HG02642 (cell line): ENCODE measurements around the gene RPL41.

ENCODE experiments used
- ATAC-seq: cut with Tn5 transposase; IDR thresholded peaks from one replicate; pipeline ENCODE4 v1.9.1; 2021; ENCODE audit warnings: mild to moderate bottlenecking; ENCODE audit not compliant: unreplicated experiment, poor library complexity

RPL41 gene

DNA sequence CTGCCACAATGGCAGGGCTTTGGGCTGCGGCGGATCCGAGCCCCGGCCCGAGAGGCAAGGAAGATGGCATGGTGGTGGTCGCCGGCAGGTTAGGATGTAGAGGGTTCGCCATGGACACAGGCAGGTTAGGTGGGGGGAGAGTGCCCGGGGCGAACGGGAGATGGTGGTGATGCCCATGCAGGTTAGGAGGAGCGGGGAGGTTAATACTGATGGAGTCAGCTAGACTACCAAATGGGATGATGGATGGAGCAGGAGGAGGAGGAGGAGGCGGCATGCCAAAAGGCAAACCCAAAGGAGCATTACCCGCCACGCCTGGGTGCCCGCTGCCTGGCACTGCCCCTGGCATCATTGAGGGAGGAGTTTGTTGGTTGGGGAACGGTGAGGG, 47.9 kb downstream of the RPL41 start:
- ATAC-seq: no peak

DNA sequence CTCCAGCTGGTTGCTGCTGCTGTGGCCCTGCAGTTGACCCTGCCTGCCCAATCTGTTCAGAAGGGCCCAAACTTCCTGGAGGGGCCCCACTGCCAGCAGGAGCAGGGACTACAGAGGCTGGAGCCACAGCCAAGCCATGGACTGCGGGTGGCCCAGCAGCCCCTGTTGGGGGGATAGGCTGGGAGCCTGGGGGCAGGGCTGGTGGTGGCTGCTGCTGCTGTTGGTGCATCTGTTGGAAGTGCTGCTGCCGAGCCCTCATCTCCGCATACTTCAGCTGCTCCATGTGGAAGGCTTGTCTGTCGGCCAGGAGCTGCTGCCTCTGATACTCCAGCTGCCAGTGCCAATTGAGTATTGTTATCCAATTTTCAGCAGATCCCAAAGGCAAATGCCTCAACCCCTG, 48.9 kb downstream of the RPL41 start:
- no peak for ATAC-seq
